ENCODE measurements around the gene OR2A7. TPM values are rescaled to one million over a fixed set of nuclear protein-coding genes. Genes with fewer than 3 reads are reported as not detected.
A peak's percentile ranks its signal among the peaks of the same experiment; 100 is the strongest.
"Not testable (repeated sequence)": the region's sequence is repeated elsewhere in the genome, so short reads cannot be mapped to it uniquely, and the experiment has no call there.

The OR2A7 gene
- total and polyA plus RNA-seq, 8 donors, result 1.3 to 5.7 (median 3.3) TPM

DNA sequence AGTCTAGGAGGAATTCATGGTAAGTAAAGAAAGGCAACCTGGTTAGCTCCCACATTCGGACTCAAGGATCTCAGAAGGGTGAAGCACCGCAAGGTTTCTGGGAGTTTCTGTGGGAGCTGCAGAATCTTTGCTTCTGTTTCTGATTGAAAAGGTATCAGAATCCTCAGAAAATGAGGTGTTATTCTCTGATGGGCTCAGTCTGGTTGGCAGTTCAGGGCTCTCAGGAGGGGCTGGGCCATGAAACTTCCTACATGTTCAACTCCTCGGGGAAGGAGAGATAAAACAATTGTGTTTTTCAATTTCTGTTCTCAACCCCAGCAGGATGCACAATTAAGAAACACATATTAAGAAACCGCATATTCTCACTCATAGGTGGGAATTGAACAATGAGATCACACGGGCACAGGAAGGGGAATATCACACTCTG is 9.1 kb downstream of the OR2A7 start:
- Histone ChIP-seq H3K27me3 (no peaks in the 10 kb centered on the region), H3K4me3 (no peak overlapping the region), H3K4me1 (no peaks in the 10 kb centered on the region), H3K36me3 (no peaks in the 10 kb centered on the region), H3K9me3 (no peaks in the 10 kb centered on the region), H3K27ac (no peak overlapping the region)
- TF ChIP-seq, protein P1, sequence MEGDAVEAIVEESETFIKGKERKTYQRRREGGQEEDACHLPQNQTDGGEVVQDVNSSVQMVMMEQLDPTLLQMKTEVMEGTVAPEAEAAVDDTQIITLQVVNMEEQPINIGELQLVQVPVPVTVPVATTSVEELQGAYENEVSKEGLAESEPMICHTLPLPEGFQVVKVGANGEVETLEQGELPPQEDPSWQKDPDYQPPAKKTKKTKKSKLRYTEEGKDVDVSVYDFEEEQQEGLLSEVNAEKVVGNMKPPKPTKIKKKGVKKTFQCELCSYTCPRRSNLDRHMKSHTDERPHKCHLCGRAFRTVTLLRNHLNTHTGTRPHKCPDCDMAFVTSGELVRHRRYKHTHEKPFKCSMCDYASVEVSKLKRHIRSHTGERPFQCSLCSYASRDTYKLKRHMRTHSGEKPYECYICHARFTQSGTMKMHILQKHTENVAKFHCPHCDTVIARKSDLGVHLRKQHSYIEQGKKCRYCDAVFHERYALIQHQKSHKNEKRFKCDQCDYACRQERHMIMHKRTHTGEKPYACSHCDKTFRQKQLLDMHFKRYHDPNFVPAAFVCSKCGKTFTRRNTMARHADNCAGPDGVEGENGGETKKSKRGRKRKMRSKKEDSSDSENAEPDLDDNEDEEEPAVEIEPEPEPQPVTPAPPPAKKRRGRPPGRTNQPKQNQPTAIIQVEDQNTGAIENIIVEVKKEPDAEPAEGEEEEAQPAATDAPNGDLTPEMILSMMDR (IDR thresholded peaks at IDR 0.05), result no peak
- intact Hi-C loops (cut with DNase I), result no loop called here
- 89 to 90% methylated on average over 5 of the region's 5 CpGs for WGBS, 2 donors
- no peak for DNase-seq
- no peak for FAIRE-seq
- ATAC-seq, result no peak

DNA sequence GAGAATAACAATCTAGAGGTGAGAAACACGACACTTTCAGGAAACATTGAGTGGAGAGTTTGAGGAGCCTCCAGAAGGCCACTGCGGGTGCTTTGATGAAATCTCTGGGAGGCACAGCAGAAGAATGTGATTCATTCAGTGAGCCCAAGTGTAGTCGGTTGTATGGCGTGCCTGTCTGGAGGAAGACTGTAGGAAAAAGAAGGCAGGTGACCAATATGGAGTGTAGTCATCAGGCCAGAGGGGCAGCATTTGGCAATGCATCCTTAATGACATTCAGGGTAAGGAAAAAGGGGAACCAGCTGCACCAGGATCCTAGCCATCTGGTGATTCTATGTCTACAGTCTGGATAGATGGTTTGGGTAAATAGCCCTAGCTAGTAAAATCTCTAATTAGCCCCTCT is 12.3 kb downstream of the OR2A7 start:
- H3K27ac ChIP-seq; H3K27me3 ChIP-seq; H3K36me3 ChIP-seq; FAIRE-seq; H3K4me1 ChIP-seq; H3K9me3 ChIP-seq; ATAC-seq; H3K4me3 ChIP-seq; intact Hi-C loops (cut with DNase I); DNase-seq: not testable (repeated sequence)
- no CpG with 5 or more reads among the region's 4 CpGs for WGBS, 2 donors

DNA sequence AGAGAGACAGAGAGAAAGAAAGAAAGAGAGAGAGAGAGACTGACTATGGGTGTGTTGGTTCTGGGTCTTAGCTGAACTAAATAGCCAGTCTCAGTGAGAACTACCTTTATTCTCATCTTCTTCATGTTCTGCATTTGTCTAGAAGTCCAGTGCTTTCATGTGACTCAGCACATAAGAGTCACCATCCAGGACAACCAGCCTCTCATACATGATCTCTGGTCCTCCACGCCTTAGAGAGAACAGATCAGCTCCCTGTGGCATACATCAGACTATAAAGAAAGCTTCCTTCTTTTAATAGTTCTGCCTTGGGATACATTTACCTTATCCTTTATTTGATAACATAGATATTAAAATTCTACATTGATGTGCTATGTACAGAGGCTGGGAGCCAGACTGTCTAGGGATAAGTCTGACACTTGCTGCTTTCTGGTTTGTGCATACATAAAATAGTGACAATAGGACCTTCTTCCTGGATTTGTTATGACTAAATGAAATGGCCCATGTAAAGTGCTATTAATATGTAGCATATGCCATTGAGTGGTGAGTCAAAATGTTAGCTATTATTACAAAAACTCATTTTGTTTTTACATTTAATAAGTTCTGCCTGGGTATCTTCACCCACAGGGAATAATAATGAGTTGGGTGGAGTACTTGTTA is 16.8 kb downstream of the OR2A7 start:
- H3K9me3 ChIP-seq; H3K4me1 ChIP-seq; DNase-seq; H3K27me3 ChIP-seq; FAIRE-seq; intact Hi-C loops (cut with DNase I); H3K4me3 ChIP-seq; H3K27ac ChIP-seq; ATAC-seq; H3K36me3 ChIP-seq: not testable (repeated sequence)
- no CpG with 5 or more reads among the region's 1 CpG for WGBS, 2 donors

DNA sequence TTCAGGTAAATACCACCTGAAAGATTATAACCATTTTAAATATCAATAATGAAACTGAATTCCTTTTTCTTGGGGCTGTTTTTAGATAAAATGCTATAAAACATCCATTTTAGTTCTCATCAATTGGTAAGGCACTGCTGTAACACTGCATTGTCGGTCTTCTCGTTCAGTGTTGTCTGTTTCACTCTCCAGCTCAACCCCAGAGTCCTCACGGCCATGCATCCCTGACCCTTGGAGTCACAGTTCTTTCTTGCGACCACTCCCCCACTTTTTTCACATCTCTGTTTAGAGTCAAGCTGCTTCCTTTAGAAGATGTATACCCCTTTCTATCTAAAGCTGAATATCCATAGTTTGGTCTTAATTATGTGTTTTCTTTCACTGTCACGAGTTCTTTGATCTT is 17.6 kb downstream of the OR2A7 start:
- FAIRE-seq; H3K4me1 ChIP-seq; ATAC-seq; H3K36me3 ChIP-seq; DNase-seq; intact Hi-C loops (cut with DNase I); H3K4me3 ChIP-seq; H3K9me3 ChIP-seq; H3K27ac ChIP-seq; H3K27me3 ChIP-seq: not testable (repeated sequence)
- no CpG with 5 or more reads among the region's 5 CpGs for WGBS, 2 donors

DNA sequence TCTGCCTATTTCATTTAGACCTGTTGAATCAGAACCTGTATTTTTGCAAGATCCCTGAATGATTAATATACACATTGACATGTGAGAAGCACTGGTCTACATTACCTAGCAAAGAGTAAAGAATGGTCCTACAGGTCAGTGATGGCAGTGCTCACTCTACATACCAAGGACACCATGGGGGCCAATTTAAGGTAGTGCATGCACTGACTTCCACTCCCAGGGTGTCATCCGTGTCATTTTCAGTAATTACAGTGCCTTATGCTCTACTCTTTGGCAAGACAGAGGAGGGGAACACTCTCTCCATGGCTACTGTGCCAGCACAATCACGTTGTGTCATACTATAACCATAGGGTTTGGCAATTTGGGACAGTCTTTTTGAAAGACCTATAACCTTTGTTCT is 19.2 kb downstream of the OR2A7 start:
- ATAC-seq; H3K27ac ChIP-seq; DNase-seq; H3K27me3 ChIP-seq; H3K36me3 ChIP-seq; H3K4me1 ChIP-seq; H3K4me3 ChIP-seq; intact Hi-C loops (cut with DNase I); FAIRE-seq; H3K9me3 ChIP-seq: not testable (repeated sequence)
- no CpG with 5 or more reads among the region's 2 CpGs for WGBS, 2 donors

DNA sequence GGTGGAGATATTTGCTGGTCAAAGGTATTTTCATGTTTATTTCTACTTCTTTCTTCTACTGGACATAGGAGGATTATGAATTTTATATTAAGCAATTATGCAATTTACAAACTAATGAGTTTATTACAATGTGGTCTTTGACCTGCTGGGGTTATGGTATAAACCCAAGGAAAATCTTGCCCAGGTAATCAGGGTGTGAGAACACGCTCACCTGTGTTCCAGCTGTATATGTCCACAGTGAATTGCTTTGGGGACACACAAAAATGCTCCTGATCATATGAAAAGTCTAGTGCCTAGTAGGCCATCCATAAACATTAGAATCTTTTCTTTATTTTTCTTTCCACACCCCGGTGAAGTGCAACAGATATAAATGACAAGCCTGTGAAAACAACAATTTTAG is 25.2 kb downstream of the OR2A7 start, which contains the start of gene OR2A42:
OR2A42 (minus strand) TSS at position 241 of the 400 bp plus-strand sequence. CDS start 6,762 bp downstream, outside the sequence.
- DNase-seq; FAIRE-seq; H3K36me3 ChIP-seq; H3K9me3 ChIP-seq; H3K4me3 ChIP-seq; H3K27ac ChIP-seq; intact Hi-C loops (cut with DNase I); H3K4me1 ChIP-seq; H3K27me3 ChIP-seq: not testable (repeated sequence)
- ATAC-seq, result peak in 3 of 4 donors; percentile 32 to 76 (median 64)
- 20 to 43% methylated on average over 1 of the region's 2 CpGs for WGBS, 2 donors

DNA sequence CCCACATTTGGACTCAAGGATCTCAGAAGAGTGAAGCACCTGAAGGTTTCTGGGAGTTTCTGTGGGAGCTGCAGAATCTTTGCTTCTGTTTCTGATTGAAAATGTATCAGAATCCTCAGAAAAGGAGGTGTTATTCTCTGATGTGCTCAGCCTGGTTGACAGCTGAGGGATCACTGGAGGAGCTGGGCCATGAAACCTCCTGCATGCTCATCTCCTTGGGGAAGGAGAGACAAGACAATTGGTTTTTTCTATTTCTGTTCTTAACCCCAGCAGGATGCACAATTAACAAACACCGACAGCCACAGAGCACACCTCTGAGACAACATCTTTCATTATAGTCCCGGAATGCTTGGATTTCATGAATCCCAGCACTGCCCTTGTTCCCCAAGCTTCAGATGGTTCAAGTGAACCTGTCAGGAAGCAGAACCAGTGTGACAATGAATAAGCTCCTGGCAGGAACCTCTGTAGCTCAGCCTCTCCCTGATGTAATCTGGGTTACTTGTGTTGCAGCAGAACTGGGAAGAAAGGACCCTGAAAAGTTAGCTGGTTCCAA is 26.0 kb downstream of the OR2A7 start:
- H3K27ac ChIP-seq; ATAC-seq; intact Hi-C loops (cut with DNase I); H3K36me3 ChIP-seq; H3K4me3 ChIP-seq; H3K27me3 ChIP-seq; DNase-seq; H3K4me1 ChIP-seq; H3K9me3 ChIP-seq; FAIRE-seq: not testable (repeated sequence)
- WGBS, 2 donors, result 85 to 93% methylated on average over 2 of the region's 2 CpGs

DNA sequence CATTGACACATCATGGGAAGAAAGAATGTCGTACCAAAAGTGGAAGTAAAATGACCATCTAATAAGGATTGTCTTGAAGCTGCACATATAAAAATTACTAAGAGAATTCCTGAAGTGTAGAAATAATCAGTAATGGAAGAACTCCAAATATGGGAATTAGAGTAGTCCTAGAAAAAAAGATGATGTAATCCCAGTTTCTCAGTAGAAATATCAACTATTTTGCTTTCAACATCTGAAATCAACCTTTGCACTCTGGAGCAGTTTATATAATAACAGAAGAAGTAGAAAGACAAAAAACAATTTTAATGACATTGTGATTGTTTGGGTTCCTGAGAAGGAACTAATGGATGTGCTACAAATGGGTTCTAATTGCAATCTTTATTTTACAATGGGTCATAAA is 31.6 kb downstream of the OR2A7 start:
- H3K4me3 ChIP-seq; H3K27ac ChIP-seq; FAIRE-seq; intact Hi-C loops (cut with DNase I); H3K27me3 ChIP-seq; H3K36me3 ChIP-seq; H3K9me3 ChIP-seq; DNase-seq; H3K4me1 ChIP-seq: not testable (repeated sequence)
- 89 to 100% methylated on average over 1 of the region's 1 CpG for whole genome bisulfite sequencing, 2 donors
- ATAC-seq, result peak in 1 of 4 donors; percentile 22

DNA sequence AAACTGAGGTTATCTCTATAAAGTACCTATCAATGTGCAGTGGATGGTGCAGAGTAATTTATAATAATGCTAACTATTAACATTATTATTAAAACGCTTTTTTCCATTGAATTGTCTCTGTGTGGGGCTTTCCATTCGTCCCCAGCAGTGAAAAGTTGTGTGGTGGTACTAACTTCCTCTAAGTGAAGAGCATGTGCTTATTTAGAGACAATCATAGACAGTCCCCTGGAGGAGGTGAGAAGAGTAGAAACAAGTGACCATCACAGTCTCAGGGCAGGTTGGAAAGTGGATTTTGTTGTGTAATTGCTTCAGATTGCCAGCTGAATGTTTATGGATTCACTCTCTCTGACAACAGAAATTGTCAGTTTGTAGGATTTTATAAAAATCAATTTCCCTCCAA is 33.6 kb downstream of the OR2A7 start:
- H3K36me3 ChIP-seq; ATAC-seq; intact Hi-C loops (cut with DNase I); H3K4me1 ChIP-seq; H3K27ac ChIP-seq; FAIRE-seq; H3K4me3 ChIP-seq; DNase-seq; H3K9me3 ChIP-seq; H3K27me3 ChIP-seq: not testable (repeated sequence)
- WGBS, 2 donors, result no CpG with 5 or more reads among the region's 2 CpGs

DNA sequence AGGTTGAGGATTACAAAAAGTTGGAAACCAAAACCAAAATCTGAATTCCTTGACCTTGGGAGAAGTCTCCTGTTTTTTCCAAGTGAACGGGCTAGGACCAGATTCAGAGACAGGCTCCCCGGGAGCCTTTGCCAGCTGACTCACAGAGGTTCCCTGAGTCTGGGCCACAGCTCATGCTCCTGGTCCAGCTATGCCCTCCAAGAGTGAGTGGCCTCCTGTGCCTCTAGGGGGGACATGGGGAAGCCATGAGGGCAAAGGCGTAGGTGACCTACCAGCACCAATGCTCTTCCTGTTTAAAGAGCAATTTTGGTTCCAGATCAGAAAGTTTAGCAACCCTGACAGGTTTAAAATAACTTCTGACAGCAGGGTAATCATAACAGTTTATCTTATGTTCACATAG is 35.8 kb downstream of the OR2A7 start:
- H3K36me3 ChIP-seq; H3K27me3 ChIP-seq; DNase-seq; H3K4me3 ChIP-seq; H3K4me1 ChIP-seq; FAIRE-seq; intact Hi-C loops (cut with DNase I); H3K9me3 ChIP-seq; H3K27ac ChIP-seq; ATAC-seq: not testable (repeated sequence)
- 85 to 89% methylated on average over 1 of the region's 3 CpGs for WGBS, 2 donors

DNA sequence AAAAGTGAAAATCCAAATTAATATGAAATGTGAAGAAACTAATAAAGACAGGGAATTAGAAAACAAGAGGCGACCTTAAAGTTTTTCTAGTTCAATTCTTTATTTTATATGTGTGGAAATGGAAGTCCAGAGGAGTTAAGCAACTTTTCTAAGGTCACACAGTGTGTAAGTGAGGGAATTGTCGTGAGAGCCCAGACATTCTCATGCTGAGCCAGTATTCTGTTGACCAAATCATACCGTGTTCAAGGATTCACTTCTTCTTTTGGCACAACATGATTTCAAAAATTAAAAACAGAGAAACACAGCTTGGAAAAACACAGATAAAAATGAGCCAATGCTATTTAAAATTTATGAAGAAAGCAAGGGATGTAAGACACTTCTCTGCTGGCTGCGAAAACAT is 37.7 kb downstream of the OR2A7 start:
- DNase-seq; H3K27me3 ChIP-seq; ATAC-seq; H3K9me3 ChIP-seq; H3K27ac ChIP-seq; H3K4me3 ChIP-seq; H3K4me1 ChIP-seq; intact Hi-C loops (cut with DNase I); FAIRE-seq; H3K36me3 ChIP-seq: not testable (repeated sequence)
- 72 to 78% methylated on average over 3 of the region's 4 CpGs for WGBS, 2 donors

Measured in pancreas (tissue), 10 donors.